ENCODE data around the gene TFAP2A.

The TFAP2A gene

GRCh38 chr6:10404107-10404798 lies 10.6 kb downstream of the TFAP2A start:
- Histone ChIP-seq H2BK5ac (ENCODE audit: low read depth, low read length, poor library complexity, severe bottlenecking) (no peak overlapping the region), H3K79me1 (replicated peaks; ENCODE audit: low read length, poor library complexity, severe bottlenecking) (peaks cover 4% of the 10 kb centered on the region), H4K8ac (ENCODE audit: low read length) (peak overlapping the region; percentile 98), H3K23ac (ENCODE audit: low read length in 2 of 2) (peak overlapping the region in 1 of 2 experiments; percentile 96), H2AFZ (ENCODE audit: low read depth, low read length) (peak overlapping the region; percentile 96), H3K27ac (ENCODE audit: low read length, poor library complexity, severe bottlenecking) (peak overlapping the region; percentile 2), H3K4me3 (ENCODE audit: insufficient read depth in 1 of 2, low read depth in 1 of 2, low read length in 2 of 2) (peak overlapping the region; percentile 70 to 86), H2BK120ac (ENCODE audit: low read depth, low read length) (no peak overlapping the region), H2BK12ac (ENCODE audit: low read length in 2 of 2) (no peak overlapping the region), H3K9ac (ENCODE audit: low read length) (peak overlapping the region; percentile 81), H4K91ac (ENCODE audit: low read length) (peak overlapping the region; percentile 93), H2BK15ac (ENCODE audit: low read depth, poor library complexity, severe bottlenecking) (peak overlapping the region; percentile 93), H3K4me2 (ENCODE audit: low read length, poor library complexity, severe bottlenecking) (peak overlapping the region; percentile 95), H3K9me3 (ENCODE audit: control insufficient read depth, low read length) (no peaks in the 10 kb centered on the region), H3K14ac (ENCODE audit: low read length in 2 of 2) (peak overlapping the region in 1 of 2 experiments; percentile 6), H3K18ac (ENCODE audit: low read depth in 1 of 2, low read length in 2 of 2) (peak overlapping the region; percentile 78 to 91), H2AK5ac (ENCODE audit: low read length, severe bottlenecking) (peak overlapping the region; percentile 74), H3K36me3 (ENCODE audit: control insufficient read depth in 1 of 2, insufficient read depth in 2 of 2, low read depth in 1 of 2, low read length in 2 of 2) (no peaks in the 10 kb centered on the region), H3K4me1 (ENCODE audit: control insufficient read depth, insufficient read depth, low read depth, low read length) (peaks cover 7% of the 10 kb centered on the region), H3K27me3 (ENCODE audit: control insufficient read depth in 1 of 2, insufficient read depth in 1 of 2, low read length in 2 of 2) (peaks cover 58 to 94% of the 10 kb centered on the region in 2 experiments), H3K4ac (ENCODE audit: low read depth in 1 of 2, low read length in 2 of 2) (peak overlapping the region in 1 of 2 experiments; percentile 82)
- 1% methylated on average over 59 of the region's 87 CpGs for WGBS
- DNase-seq = peak; percentile 92

GRCh38 chr6:10403385-10404106 lies 11.3 kb downstream of the TFAP2A start:
- Histone ChIP-seq H3K79me1 (replicated peaks; ENCODE audit: low read length, poor library complexity, severe bottlenecking) (peaks cover 4% of the 10 kb centered on the region), H2AFZ (ENCODE audit: low read depth, low read length) (peak overlapping the region; percentile 93), H3K4me2 (ENCODE audit: low read length, poor library complexity, severe bottlenecking) (peak overlapping the region; percentile 92), H4K8ac (ENCODE audit: low read length) (no peak overlapping the region), H2BK120ac (ENCODE audit: low read depth, low read length) (no peak overlapping the region), H2AK5ac (ENCODE audit: low read length, severe bottlenecking) (no peak overlapping the region), H3K27me3 (ENCODE audit: control insufficient read depth in 1 of 2, insufficient read depth in 1 of 2, low read length in 2 of 2) (peaks cover 60 to 94% of the 10 kb centered on the region in 2 experiments), H3K4me1 (ENCODE audit: control insufficient read depth, insufficient read depth, low read depth, low read length) (peaks cover 8% of the 10 kb centered on the region), H3K14ac (ENCODE audit: low read length in 2 of 2) (no peak overlapping the region), H2BK12ac (ENCODE audit: low read length in 2 of 2) (no peak overlapping the region), H2BK5ac (ENCODE audit: low read depth, low read length, poor library complexity, severe bottlenecking) (no peak overlapping the region), H2BK15ac (ENCODE audit: low read depth, poor library complexity, severe bottlenecking) (no peak overlapping the region), H3K23ac (ENCODE audit: low read length in 2 of 2) (peak overlapping the region in 1 of 2 experiments; percentile 72), H3K36me3 (ENCODE audit: control insufficient read depth in 1 of 2, insufficient read depth in 2 of 2, low read depth in 1 of 2, low read length in 2 of 2) (no peaks in the 10 kb centered on the region), H3K9me3 (ENCODE audit: control insufficient read depth, low read length) (no peaks in the 10 kb centered on the region), H3K9ac (ENCODE audit: low read length) (peak overlapping the region; percentile 81), H3K18ac (ENCODE audit: low read depth in 1 of 2, low read length in 2 of 2) (peak overlapping the region; percentile 38 to 68), H3K4me3 (ENCODE audit: insufficient read depth in 1 of 2, low read depth in 1 of 2, low read length in 2 of 2) (peak overlapping the region; percentile 55 to 86), H3K4ac (ENCODE audit: low read depth in 1 of 2, low read length in 2 of 2) (no peak overlapping the region), H4K91ac (ENCODE audit: low read length) (peak overlapping the region; percentile 28), H3K27ac (ENCODE audit: low read length, poor library complexity, severe bottlenecking) (peak overlapping the region; percentile 2)
- WGBS = 2% methylated on average over 14 of the region's 16 CpGs
- peak; percentile 75 for DNase-seq

- H2AK5ac ChIP-seq (ENCODE audit: low read length, severe bottlenecking) = no peak overlapping the region
- no peak overlapping the region for H3K4me2 ChIP-seq (ENCODE audit: low read length, poor library complexity, severe bottlenecking)
- peaks cover 4% of the 10 kb centered on the region for H3K79me1 ChIP-seq (replicated peaks; ENCODE audit: low read length, poor library complexity, severe bottlenecking)
- no peak overlapping the region for H4K8ac ChIP-seq (ENCODE audit: low read length)
- DNase-seq = no peak
- H3K27ac ChIP-seq (ENCODE audit: low read length, poor library complexity, severe bottlenecking) = no peak overlapping the region
- no peak overlapping the region for H2AFZ ChIP-seq (ENCODE audit: low read depth, low read length)
- no peak overlapping the region for H4K91ac ChIP-seq (ENCODE audit: low read length)
- no peak overlapping the region for H3K4ac ChIP-seq (ENCODE audit: low read depth in 1 of 2, low read length in 2 of 2)
- WGBS = 79% methylated on average over 5 of the region's 7 CpGs
- no peak overlapping the region for H2BK15ac ChIP-seq (ENCODE audit: low read depth, poor library complexity, severe bottlenecking)
- H2BK12ac ChIP-seq (ENCODE audit: low read length in 2 of 2) = no peak overlapping the region
- no peak overlapping the region for H3K18ac ChIP-seq (ENCODE audit: low read depth in 1 of 2, low read length in 2 of 2)
- H3K27me3 ChIP-seq (ENCODE audit: control insufficient read depth in 1 of 2, insufficient read depth in 1 of 2, low read length in 2 of 2) = peaks cover 64 to 90% of the 10 kb centered on the region in 2 experiments
- H2BK5ac ChIP-seq (ENCODE audit: low read depth, low read length, poor library complexity, severe bottlenecking) = no peak overlapping the region
- H3K4me1 ChIP-seq (ENCODE audit: control insufficient read depth, insufficient read depth, low read depth, low read length) = peaks cover 14% of the 10 kb centered on the region
- H3K9me3 ChIP-seq (ENCODE audit: control insufficient read depth, low read length) = no peaks in the 10 kb centered on the region
- H3K23ac ChIP-seq (ENCODE audit: low read length in 2 of 2) = no peak overlapping the region
- H3K14ac ChIP-seq (ENCODE audit: low read length in 2 of 2) = no peak overlapping the region
- no peak overlapping the region for H2BK120ac ChIP-seq (ENCODE audit: low read depth, low read length)
- H3K9ac ChIP-seq (ENCODE audit: low read length) = peak overlapping the region; percentile 81
- H3K36me3 ChIP-seq (ENCODE audit: control insufficient read depth in 1 of 2, insufficient read depth in 2 of 2, low read depth in 1 of 2, low read length in 2 of 2) = no peaks in the 10 kb centered on the region
- H3K4me3 ChIP-seq (ENCODE audit: insufficient read depth in 1 of 2, low read depth in 1 of 2, low read length in 2 of 2) = peak overlapping the region in 1 of 2 experiments; percentile 86
These were observed 12.1 kb downstream of the TFAP2A start for GRCh38 chr6:10402648-10403311.

Measured in mesenchymal stem cell (in vitro differentiated cells and primary cell).